Mononuclear cell (primary cell): Measurements from ENCODE around the gene CAPG. TPM values are rescaled to one million over a fixed set of nuclear protein-coding genes. Genes with fewer than 3 reads are reported as not detected.
A peak's percentile ranks its signal among the peaks of the same experiment; 100 is the strongest.

Experiments used
- H3K27me3 ChIP-seq: 2 replicates; pipeline ENCODE4 v1.6.0; 2011; ENCODE audit warnings: low read length, control low read depth; ENCODE audit not compliant: insufficient read depth
- H3K4me1 ChIP-seq: 2 replicates; pipeline ENCODE4 v1.5.1; 2011; ENCODE audit warnings: mild to moderate bottlenecking, low read length, control low read depth; ENCODE audit not compliant: insufficient read depth
- H3K4me3 ChIP-seq: 2 replicates; pipeline ENCODE4 v1.5.1; 2011; ENCODE audit warnings: mild to moderate bottlenecking, low read length, moderate library complexity
- H3K9me3 ChIP-seq: 2 replicates; pipeline ENCODE4 v1.5.1; 2011; ENCODE audit warnings: low read depth, mild to moderate bottlenecking, control low read depth, low read length
- total RNA-seq: library from RNA; depleted of rRNA; stranded (reverse); fragments of >200 nt; gene quantifications from one replicate; pipeline ENCODE4 v1.2.3, GENCODE V29; 2012

The CAPG gene
- 107 TPM for total RNA-seq

GRCh38 chr2:85409845-85410583 lies at the start of gene CAPG:
Gene CAPG, minus strand, starts transcription at chr2:85410366. Its CDS starts 8,221 bp downstream, at chr2:85402145.
- Histone ChIP-seq H3K4me3 (peak within 1 kb of the TSS; percentile 39), H3K27me3 (no peaks in the 10 kb centered on the region), H3K4me1 (peaks cover 88% of the 10 kb centered on the region), H3K9me3 (no peaks in the 10 kb centered on the region)

GRCh38 chr2:85459771-85460170 lies 49.6 kb upstream of the CAPG start:
- Histone ChIP-seq H3K27me3 (no peaks in the 10 kb centered on the region), H3K9me3 (no peaks in the 10 kb centered on the region), H3K4me1 (no peaks in the 10 kb centered on the region), H3K4me3 (no peak overlapping the region)

GRCh38 chr2:85458601-85459563 lies 48.7 kb upstream of the CAPG start:
- Histone ChIP-seq H3K4me3 (no peak overlapping the region), H3K4me1 (no peaks in the 10 kb centered on the region), H3K9me3 (no peaks in the 10 kb centered on the region), H3K27me3 (no peaks in the 10 kb centered on the region)

GRCh38 chr2:85457877-85458316 lies 47.7 kb upstream of the CAPG start:
- H3K9me3 ChIP-seq, result no peaks in the 10 kb centered on the region
- H3K4me3 ChIP-seq, result no peak overlapping the region
- H3K4me1 ChIP-seq, result no peaks in the 10 kb centered on the region
- no peaks in the 10 kb centered on the region for H3K27me3 ChIP-seq

- H3K9me3 ChIP-seq, result no peaks in the 10 kb centered on the region
- H3K27me3 ChIP-seq, result no peaks in the 10 kb centered on the region
- no peaks in the 10 kb centered on the region for H3K4me1 ChIP-seq
- no peak overlapping the region for H3K4me3 ChIP-seq
Observed at GRCh38 chr2:85457043-85457442, 46.9 kb upstream of the CAPG start.

- H3K27me3 ChIP-seq, result no peaks in the 10 kb centered on the region
- H3K4me3 ChIP-seq, result no peak overlapping the region
- H3K4me1 ChIP-seq, result no peaks in the 10 kb centered on the region
- no peaks in the 10 kb centered on the region for H3K9me3 ChIP-seq
Observed at GRCh38 chr2:85455552-85456090, 45.5 kb upstream of the CAPG start.

GRCh38 chr2:85453571-85453970 lies 43.4 kb upstream of the CAPG start:
- Histone ChIP-seq H3K27me3 (no peaks in the 10 kb centered on the region), H3K9me3 (no peaks in the 10 kb centered on the region), H3K4me3 (no peak overlapping the region), H3K4me1 (no peaks in the 10 kb centered on the region)

GRCh38 chr2:85452237-85452636 lies 42.1 kb upstream of the CAPG start:
- no peaks in the 10 kb centered on the region for H3K27me3 ChIP-seq
- no peaks in the 10 kb centered on the region for H3K4me1 ChIP-seq
- no peaks in the 10 kb centered on the region for H3K9me3 ChIP-seq
- no peak overlapping the region for H3K4me3 ChIP-seq

GRCh38 chr2:85449214-85449588 lies 39.0 kb upstream of the CAPG start:
- no peaks in the 10 kb centered on the region for H3K9me3 ChIP-seq
- no peak overlapping the region for H3K4me3 ChIP-seq
- H3K4me1 ChIP-seq, result no peaks in the 10 kb centered on the region
- H3K27me3 ChIP-seq, result no peaks in the 10 kb centered on the region

- Histone ChIP-seq H3K27me3 (no peaks in the 10 kb centered on the region), H3K4me1 (no peaks in the 10 kb centered on the region), H3K9me3 (no peaks in the 10 kb centered on the region), H3K4me3 (no peak overlapping the region)
Observed at GRCh38 chr2:85448461-85449213, 38.5 kb upstream of the CAPG start.

- H3K27me3 ChIP-seq, result no peaks in the 10 kb centered on the region
Observed at GRCh38 chr2:85447222-85447585, 37.0 kb upstream of the CAPG start.

GRCh38 chr2:85446296-85447221 lies 36.4 kb upstream of the CAPG start:
- Histone ChIP-seq H3K27me3 (no peaks in the 10 kb centered on the region), H3K9me3 (no peaks in the 10 kb centered on the region), H3K4me1 (peaks cover 7% of the 10 kb centered on the region), H3K4me3 (no peak overlapping the region)

More at GRCh38 chr2:85447222-85447585, 37.0 kb upstream of the CAPG start:
- H3K4me1 ChIP-seq, result peaks cover under 1% of the 10 kb centered on the region
- H3K4me3 ChIP-seq, result no peak overlapping the region
- H3K9me3 ChIP-seq, result no peaks in the 10 kb centered on the region

- H3K4me3 ChIP-seq, result no peak overlapping the region
- H3K9me3 ChIP-seq, result no peaks in the 10 kb centered on the region
- H3K27me3 ChIP-seq, result no peaks in the 10 kb centered on the region
- H3K4me1 ChIP-seq, result peaks cover 8% of the 10 kb centered on the region
Observed at GRCh38 chr2:85445316-85446295, 35.4 kb upstream of the CAPG start.
